GM23338 (cell line): ENCODE results near the gene PALMD. TPM values are rescaled to one million over a fixed set of nuclear protein-coding genes. Genes with fewer than 3 reads are reported as not detected.

Experiments
- ATAC-seq: fragments of 200-7000 bp; cut with Tn5 transposase; 3 replicates; pipeline ENCODE4 v1.9.1; 2020
- DNase-seq: peaks from one replicate; pipeline ENCODE4 v3.0.0-alpha.2; 2015; ENCODE audit warnings: low spot score
- H2AFZ ChIP-seq: fragments of 200-600 bp; sonication (generic); 2 replicates; pipeline ENCODE4 v1.8.0; 2016; ENCODE audit warnings: antibody characterized with exemption, mild to moderate bottlenecking, moderate library complexity
- H3F3A ChIP-seq: fragments of 200-600 bp; sonication (generic); replicated peaks from 2 replicates; pipeline ENCODE4 v1.8.0; 2017; ENCODE audit warnings: antibody characterized with exemption, mixed run types, low read depth
- H3K27ac ChIP-seq: fragments of 200-600 bp; sonication (generic); 2 replicates; pipeline ENCODE4 v1.6.1; 2016; ENCODE audit warnings: low read depth
- H3K27me3 ChIP-seq: fragments of 200-600 bp; sonication (generic); 2 replicates; pipeline ENCODE4 v1.8.0; 2016; ENCODE audit warnings: mild to moderate bottlenecking, mixed run types, moderate library complexity; ENCODE audit not compliant: insufficient read depth
- H3K36me3 ChIP-seq: fragments of 200-600 bp; sonication (generic); 2 replicates; pipeline ENCODE4 v1.8.0; 2016; ENCODE audit warnings: mild to moderate bottlenecking; ENCODE audit not compliant: insufficient read depth
- H3K4me1 ChIP-seq: fragments of 200-600 bp; sonication (generic); 2 replicates; pipeline ENCODE4 v1.8.0; 2016; ENCODE audit warnings: mild to moderate bottlenecking, moderate library complexity; ENCODE audit not compliant: insufficient read depth
- H3K4me2 ChIP-seq: fragments of 200-600 bp; sonication (generic); 2 replicates; pipeline ENCODE4 v1.7.1; 2017; ENCODE audit warnings: mixed run types
- H3K4me3 ChIP-seq: fragments of 200-600 bp; sonication (generic); 2 replicates; pipeline ENCODE4 v1.6.1; 2016; ENCODE audit warnings: mixed run types
- H3K79me2 ChIP-seq: fragments of 200-600 bp; sonication (generic); replicated peaks from 2 replicates; pipeline ENCODE4 v1.8.0; 2017; ENCODE audit warnings: mild to moderate bottlenecking; ENCODE audit not compliant: insufficient read depth
- H3K9me2 ChIP-seq: fragments of 200-600 bp; sonication (generic); 2 replicates; pipeline ENCODE4 v1.8.0; 2017; ENCODE audit not compliant: insufficient read depth
- H4K20me1 ChIP-seq: fragments of 200-600 bp; sonication (generic); replicated peaks from 2 replicates; pipeline ENCODE4 v1.8.0; 2017; ENCODE audit warnings: mild to moderate bottlenecking; ENCODE audit not compliant: insufficient read depth
- H3K27ac Mint-ChIP-seq: 2 replicates; pipeline ENCODE4 v1.8.0; 2020; ENCODE audit warnings: inconsistent platforms, mild to moderate bottlenecking, moderate library complexity, mixed read lengths
- H3K27me3 Mint-ChIP-seq: 3 replicates; pipeline ENCODE4 v1.8.0; 2022; ENCODE audit warnings: low read depth, mild to moderate bottlenecking, moderate library complexity, mixed read lengths, inconsistent platforms; ENCODE audit not compliant: insufficient read depth, poor library complexity
- H3K36me3 Mint-ChIP-seq: 3 replicates; pipeline ENCODE4 v1.8.0; 2021; ENCODE audit warnings: low read depth, mild to moderate bottlenecking, inconsistent platforms, moderate library complexity, mixed read lengths
- H3K4me1 Mint-ChIP-seq: 3 replicates; pipeline ENCODE4 v1.8.0; 2020; ENCODE audit warnings: mild to moderate bottlenecking, inconsistent platforms, mixed read lengths
- H3K4me3 Mint-ChIP-seq: 3 replicates; pipeline ENCODE4 v1.8.0; 2021; ENCODE audit warnings: moderate library complexity, mild to moderate bottlenecking, inconsistent platforms, mixed read lengths
- H3K9me3 Mint-ChIP-seq: 3 replicates; pipeline ENCODE4 v1.8.0; 2020; ENCODE audit warnings: moderate library complexity, mild to moderate bottlenecking, inconsistent platforms, mixed read lengths
- CREB1 ChIP-seq: fragments of 250-450 bp; sonication (Bioruptor Pico); IDR thresholded peaks from 2 replicates; pipeline ENCODE4 v1.5.0; 2020; ENCODE audit warnings: low read depth, mild to moderate bottlenecking, moderate library complexity
- CTCF ChIP-seq, 2 experiments: fragments of 200-600 bp in 1 of 2; sonication (generic) in 1 of 2; conservative IDR thresholded peaks; 2 replicates each; pipeline versions ENCODE4 v1.5.1 to v1.6.1; 2016 to 2017; ENCODE audit warnings: antibody characterized with exemption in 2 of 2, low read depth in 2 of 2, mild to moderate bottlenecking in 2 of 2, moderate library complexity in 1 of 2
- EZH2 ChIP-seq: fragments of 200-600 bp; sonication (generic); IDR thresholded peaks from one replicate; pipeline ENCODE4 v1.8.0; 2017; ENCODE audit warnings: antibody characterized with exemption, mild to moderate bottlenecking, low read depth; ENCODE audit not compliant: unreplicated experiment
- EZH2phosphoT487 ChIP-seq: fragments of 200-600 bp; sonication (generic); IDR thresholded peaks from one replicate; pipeline ENCODE4 v1.8.1; 2018; ENCODE audit warnings: antibody characterized with exemption; ENCODE audit not compliant: unreplicated experiment
- JUNB ChIP-seq: IDR thresholded peaks from one replicate; pipeline ENCODE4 v1.6.1; 2016; ENCODE audit warnings: antibody characterized with exemption; ENCODE audit not compliant: unreplicated experiment
- NANOG ChIP-seq: IDR thresholded peaks from 2 replicates; pipeline ENCODE4 v1.6.1; 2016; ENCODE audit warnings: antibody characterized with exemption, borderline replicate concordance
- POLR2AphosphoS5 ChIP-seq: IDR thresholded peaks from 2 replicates; pipeline ENCODE4 v1.6.1; 2016; ENCODE audit warnings: antibody characterized with exemption, low read depth
- STAT1 ChIP-seq: IDR thresholded peaks from one replicate; pipeline ENCODE4 v1.6.1; 2016; ENCODE audit warnings: antibody characterized with exemption; ENCODE audit not compliant: unreplicated experiment
- ZNF114 ChIP-seq: fragments of 250-450 bp; sonication (Bioruptor Pico); IDR thresholded peaks from 2 replicates; pipeline ENCODE4 v1.5.0; 2020; ENCODE audit warnings: mild to moderate bottlenecking, moderate library complexity
- ZNF331 ChIP-seq: fragments of 250-450 bp; sonication (Bioruptor Pico); IDR thresholded peaks from 2 replicates; pipeline ENCODE4 v1.5.0; 2020; ENCODE audit warnings: low read depth, mild to moderate bottlenecking, moderate library complexity
- ZNF462 ChIP-seq: fragments of 250-450 bp; sonication (Bioruptor Pico); IDR thresholded peaks from 2 replicates; pipeline ENCODE4 v1.5.0; 2020; ENCODE audit warnings: mild to moderate bottlenecking, moderate library complexity
- polyA plus RNA-seq: library from polyadenylated mRNA; unstranded; fragments of >200 nt; fragmentation: Nextera tagmentation; extraction: Ambion mirVana; gene quantifications from 2 replicates; pipeline ENCODE4 v1.2.1, GENCODE V29; 2016
- total RNA-seq: library from RNA; depleted of rRNA; stranded (reverse); fragments of >200 nt; shearing (Covaris generic); gene quantifications from 2 replicates; pipeline ENCODE4 v1.2.3, GENCODE V29; 2014

PALMD gene
- total and polyA plus RNA-seq, 2 experiments from 2014 or later: not detected

- no peak overlapping the region for H3K27ac Mint-ChIP-seq
- no peaks in the 10 kb centered on the region for H3K36me3 ChIP-seq
- no peaks in the 10 kb centered on the region for H3K9me2 ChIP-seq
- no peak overlapping the region for H3K4me3 ChIP-seq
- DNase-seq (no peak), ATAC-seq (no peak)
- no peaks in the 10 kb centered on the region for H3K4me1 ChIP-seq
- H3K9me3 Mint-ChIP-seq: no peaks in the 10 kb centered on the region
- no peaks in the 10 kb centered on the region for H3K27me3 ChIP-seq
- no peak overlapping the region for H3K4me3 Mint-ChIP-seq
- H3K27ac ChIP-seq: no peak overlapping the region
- no peaks in the 10 kb centered on the region for H3K79me2 ChIP-seq
- no peaks in the 10 kb centered on the region for H3K36me3 Mint-ChIP-seq
- H3K4me2 ChIP-seq: no peak overlapping the region
- H3K4me1 Mint-ChIP-seq: no peaks in the 10 kb centered on the region
- H3K27me3 Mint-ChIP-seq: peaks cover 3% of the 10 kb centered on the region
- no peaks in the 10 kb centered on the region for H3F3A ChIP-seq
- no peak overlapping the region for H2AFZ ChIP-seq
- no peak for TF ChIP-seq ZNF331 (CRISPR knock-in tag)
- TF ChIP-seq STAT1: no peak
- no peak for TF ChIP-seq EZH2
- no peak for TF ChIP-seq POLR2AphosphoS5
- no peak for TF ChIP-seq NANOG
- H4K20me1 ChIP-seq: no peaks in the 10 kb centered on the region
Observed at GRCh38 chr1:99601709-99602403, 44.1 kb upstream of the PALMD start.

GRCh38 chr1:99602404-99602969 lies 43.4 kb upstream of the PALMD start:
- no peak overlapping the region for H3K4me2 ChIP-seq
- no peaks in the 10 kb centered on the region for H4K20me1 ChIP-seq
- H2AFZ ChIP-seq: no peak overlapping the region
- Mint-ChIP-seq H3K4me3 (no peak overlapping the region), H3K36me3 (no peaks in the 10 kb centered on the region), H3K27ac (no peak overlapping the region), H3K4me1 (no peaks in the 10 kb centered on the region), H3K27me3 (peaks cover 3% of the 10 kb centered on the region), H3K9me3 (0 out of 3 replicates have a peak, but pooled peaks cover 3% of the 10 kb centered on the region)
- H3K9me2 ChIP-seq: no peaks in the 10 kb centered on the region
- H3K4me1 ChIP-seq: no peaks in the 10 kb centered on the region
- ATAC-seq (no peak), DNase-seq (no peak)
- no peaks in the 10 kb centered on the region for H3K36me3 ChIP-seq
- no peaks in the 10 kb centered on the region for H3K79me2 ChIP-seq
- no peaks in the 10 kb centered on the region for H3K27me3 ChIP-seq
- H3F3A ChIP-seq: no peaks in the 10 kb centered on the region
- H3K27ac ChIP-seq: no peak overlapping the region
- no peak overlapping the region for H3K4me3 ChIP-seq
- no peak for TF ChIP-seq JUNB
- no peak for TF ChIP-seq CREB1 (CRISPR knock-in tag)
- TF ChIP-seq EZH2phosphoT487: no peak
- TF ChIP-seq ZNF114 (CRISPR knock-in tag): no peak
- no peak for TF ChIP-seq ZNF331 (CRISPR knock-in tag)
- no peak for TF ChIP-seq POLR2AphosphoS5
- no peak for TF ChIP-seq ZNF462
- TF ChIP-seq EZH2: no peak
- TF ChIP-seq CTCF (conservative IDR thresholded peaks at IDR 0.05; ENCODE audit: low read depth in 2 of 2): no peak
